UCSD-AML1 (cell line): Measurements from ENCODE around the gene RACK1.

Source experiments
- DNase-seq: peaks from one replicate; lab custom pipeline; 2025; ENCODE audit not compliant: unreplicated experiment; lab: John Stamatoyannopoulos, UW

The RACK1 gene

GRCh38 chr5:181259974-181260719 is 16.4 kb upstream of the RACK1 start:
- no peak for DNase-seq

GRCh38 chr5:181259283-181259682 is 15.6 kb upstream of the RACK1 start:
- no peak for DNase-seq

GRCh38 chr5:181258576-181258975 is 14.9 kb upstream of the RACK1 start:
- DNase-seq, result no peak

GRCh38 chr5:181255836-181256578 is 12.3 kb upstream of the RACK1 start:
- no peak for DNase-seq

GRCh38 chr5:181255276-181255675 is 11.6 kb upstream of the RACK1 start:
- DNase-seq, result no peak

DNA sequence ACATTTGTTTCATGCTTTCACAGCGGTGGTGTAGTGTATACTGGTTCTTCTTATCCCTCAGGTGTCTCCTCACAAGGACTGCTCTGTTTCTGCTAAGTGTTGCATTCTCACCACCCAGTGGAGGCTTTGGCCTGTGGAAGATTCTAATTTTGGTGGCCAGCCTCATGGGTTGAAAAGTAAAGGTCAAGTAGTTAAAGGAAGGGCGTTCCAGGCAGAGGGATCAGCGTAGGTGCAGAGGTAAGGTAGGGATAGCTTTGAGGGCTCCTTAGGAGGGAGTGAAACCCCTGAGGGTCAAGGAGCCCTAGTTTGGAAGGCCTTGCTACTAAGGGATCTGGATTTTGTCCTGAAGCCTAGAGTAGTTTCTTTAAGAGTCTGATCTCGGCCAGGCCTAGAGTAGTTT is 4.6 kb upstream of the RACK1 start:
- DNase-seq, result no peak

DNA sequence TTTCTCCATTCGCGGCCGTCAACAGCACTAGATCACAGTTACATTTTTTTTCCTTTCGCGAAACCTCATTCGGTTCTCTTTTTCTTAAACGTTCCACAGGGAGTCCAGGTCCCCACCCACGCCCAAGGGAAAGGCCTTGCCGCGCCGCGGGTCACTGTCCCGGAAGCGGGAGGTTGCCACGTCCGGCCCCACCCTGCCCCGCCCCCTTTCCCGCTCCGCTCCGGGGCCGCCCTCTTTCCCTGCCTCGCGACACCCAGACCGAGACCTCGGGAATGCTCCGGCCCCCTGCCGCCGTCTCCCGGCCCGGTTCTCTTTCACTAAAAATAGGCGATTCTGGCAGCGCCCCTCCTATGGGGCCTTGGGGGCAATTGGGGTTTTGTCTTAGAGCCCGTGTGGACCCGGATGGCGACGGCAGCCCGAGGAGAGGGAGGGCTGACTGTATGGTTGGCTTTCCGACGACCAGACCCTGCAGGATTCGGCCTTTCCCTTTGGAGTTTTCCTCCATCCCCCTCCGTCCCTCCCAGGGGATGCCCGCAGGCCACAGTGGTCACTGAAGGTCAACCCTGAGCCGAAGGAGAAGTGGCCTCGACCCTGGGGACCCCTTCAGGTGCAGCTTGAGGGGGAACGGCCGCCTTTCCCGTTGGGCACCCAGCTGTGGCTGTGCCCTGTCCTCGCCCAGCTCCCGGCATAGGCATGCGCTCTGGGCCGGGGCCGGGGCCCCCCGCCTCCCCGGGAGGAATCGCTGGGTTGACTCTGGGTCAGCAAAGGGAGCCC is 2.8 kb upstream of the RACK1 start:
- no peak for DNase-seq

- DNase-seq, result no peak
These were observed 1.9 kb upstream of the RACK1 start for GRCh38 chr5:181245427-181246275.

DNA sequence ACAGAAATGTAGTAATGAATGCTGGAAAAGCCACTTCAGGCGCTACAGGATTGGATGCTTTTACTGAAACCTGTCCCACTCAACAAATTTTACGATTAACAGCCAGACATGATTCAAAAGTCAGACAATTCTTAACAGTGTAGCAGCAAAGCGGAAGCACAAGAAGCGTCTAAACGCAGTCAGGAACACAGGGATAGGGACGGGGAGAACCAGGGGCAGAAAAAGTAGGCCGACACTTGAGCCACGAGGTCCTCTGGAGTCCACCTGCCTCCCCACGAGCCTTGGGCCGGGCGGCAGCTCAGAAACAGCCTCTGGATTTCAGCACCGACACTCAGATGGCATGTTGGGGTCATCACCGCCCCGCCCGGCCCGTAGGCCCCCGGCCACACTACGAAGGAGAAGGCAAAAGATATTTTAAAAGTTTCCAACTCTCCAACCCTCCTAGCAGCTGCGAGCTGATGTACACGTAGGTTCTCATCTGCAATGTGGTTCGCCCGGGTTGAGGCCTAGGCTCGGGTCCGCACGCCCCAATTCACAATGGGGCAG is 615 bp downstream of the RACK1 start:
- DNase-seq, result no peak

GRCh38 chr5:181242031-181242451 is 1.7 kb downstream of the RACK1 start:
- no peak for DNase-seq

- no peak for DNase-seq
These were observed 2.2 kb downstream of the RACK1 start for GRCh38 chr5:181241393-181241975.

GRCh38 chr5:181239062-181239663 is 4.5 kb downstream of the RACK1 start:
- DNase-seq, result no peak

DNA sequence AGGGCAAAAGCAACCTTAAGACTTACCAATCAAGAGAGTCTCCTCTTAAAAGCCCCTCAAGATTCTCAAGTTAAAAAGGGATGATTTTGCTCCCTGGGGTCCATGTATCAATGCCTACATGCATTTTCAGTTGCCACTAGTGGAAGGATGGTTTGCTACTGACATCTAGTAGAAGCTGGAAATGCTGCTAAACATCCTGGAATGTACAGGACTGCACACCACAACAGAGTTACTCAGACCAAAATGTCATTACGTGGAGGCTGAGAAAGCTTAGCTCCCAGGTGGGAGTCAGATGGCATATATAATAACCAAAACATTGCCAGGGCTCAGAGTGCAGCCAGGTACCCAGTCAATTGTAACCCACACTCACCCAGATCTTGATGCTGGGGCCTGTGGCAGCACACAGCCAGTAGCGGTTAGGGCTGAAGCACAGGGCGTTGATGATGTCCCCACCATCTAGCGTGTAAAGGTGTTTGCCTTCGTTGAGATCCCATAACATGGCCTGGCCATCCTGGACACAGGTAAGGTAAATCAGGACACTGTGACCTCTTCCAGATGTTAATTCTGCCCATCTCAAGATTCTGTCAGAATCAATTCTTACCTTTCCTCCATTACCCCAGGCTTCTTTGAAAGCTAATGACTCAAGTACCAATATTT is 5.8 kb downstream of the RACK1 start:
- DNase-seq, result no peak

DNA sequence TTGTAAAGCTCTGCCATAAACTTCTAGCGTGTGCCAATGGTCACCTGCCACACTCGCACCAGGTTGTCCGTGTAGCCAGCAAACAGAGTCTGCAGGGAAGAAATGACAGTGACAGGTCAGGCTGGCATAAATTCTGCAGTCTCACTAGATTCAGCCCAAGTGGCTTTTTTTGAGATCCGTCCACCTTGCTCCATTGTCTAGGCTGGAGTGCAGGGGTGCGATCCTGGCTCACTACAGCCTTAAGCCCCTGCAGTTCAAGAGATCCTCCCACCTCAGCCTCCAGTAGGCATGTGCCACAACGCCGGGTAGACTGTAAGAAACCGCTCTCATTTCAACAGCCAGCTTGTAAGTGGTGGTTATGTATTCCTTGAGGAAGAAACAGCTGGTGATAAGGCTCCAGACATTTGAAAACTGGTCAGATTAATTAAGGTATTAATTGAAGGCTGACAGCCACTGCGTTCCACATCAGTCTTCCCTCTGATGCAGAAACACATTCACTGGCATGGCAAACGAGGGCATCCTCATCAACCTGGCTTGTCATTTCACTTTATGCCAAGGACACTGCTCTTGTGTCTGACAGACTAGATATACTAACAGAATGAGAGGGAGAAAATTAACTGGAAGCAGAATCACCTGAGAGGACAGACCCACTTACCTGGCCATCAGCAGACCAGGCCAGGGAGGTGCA is 6.6 kb downstream of the RACK1 start:
- DNase-seq, result no peak

- no peak for DNase-seq
These were observed 7.2 kb downstream of the RACK1 start for GRCh38 chr5:181236471-181236870.

DNA sequence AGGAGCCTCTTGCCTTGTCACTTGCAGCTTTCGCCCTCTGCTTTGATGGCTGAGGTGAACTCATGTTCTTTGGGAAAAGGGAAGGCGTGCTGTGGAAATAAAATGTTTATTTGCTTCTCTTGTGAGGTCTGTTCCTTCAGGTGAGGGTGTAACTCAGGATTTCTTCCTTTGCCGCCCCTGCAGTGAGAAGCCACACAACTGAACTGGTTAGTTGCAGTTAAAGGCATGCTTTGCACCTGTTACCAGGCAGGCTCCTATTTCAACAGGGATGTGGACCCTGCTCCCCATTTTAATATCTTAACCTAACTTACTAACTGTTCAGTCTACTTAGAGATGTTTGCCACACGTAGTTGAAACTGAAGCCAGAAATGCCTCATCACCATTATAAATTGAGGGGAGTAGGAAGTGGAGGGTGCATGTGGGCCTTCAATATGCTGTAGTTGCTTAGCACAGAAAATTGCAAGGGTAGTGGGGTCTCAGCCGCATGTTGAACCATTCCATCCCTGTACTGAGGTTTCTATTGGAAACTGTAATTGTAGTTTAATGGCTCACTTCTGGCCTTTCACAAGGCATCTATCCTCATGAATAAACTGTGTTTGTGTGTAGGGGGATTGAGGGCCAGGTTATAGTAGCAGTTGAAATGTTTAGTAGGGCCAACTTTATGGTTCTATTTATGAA is 7.9 kb downstream of the RACK1 start:
- DNase-seq, result no peak

- DNase-seq, result no peak
These were observed 8.4 kb downstream of the RACK1 start for GRCh38 chr5:181235323-181235688.
